DLD1 (cell line): ENCODE measurements around the gene APBA1.
"Not testable (repeated sequence)": the region's sequence is repeated elsewhere in the genome, so short reads cannot be mapped to it uniquely, and the experiment has no call there.

ENCODE experiments used
- in situ Hi-C: cut with HindIII; loops from 2 replicates; pipeline ENCODE4 v1.10.0; 2017; ENCODE audit warnings: low sequenced_read_pairs

APBA1 gene

GRCh38 chr9:69609156-69609555, 63.0 kb downstream of the APBA1 start:
- in situ Hi-C loops = no loop called here

GRCh38 chr9:69606089-69606488, 66.1 kb downstream of the APBA1 start:
- in situ Hi-C loops = no loop called here

- in situ Hi-C loops = no loop called here
Observed at GRCh38 chr9:69605406-69605805, 66.8 kb downstream of the APBA1 start.

GRCh38 chr9:69604568-69605219, 67.5 kb downstream of the APBA1 start:
- in situ Hi-C loops = no loop called here

- in situ Hi-C loops = no loop called here
Observed at GRCh38 chr9:69603656-69604055, 68.5 kb downstream of the APBA1 start.

GRCh38 chr9:69602773-69603172, 69.4 kb downstream of the APBA1 start:
- in situ Hi-C loops = no loop called here

- in situ Hi-C loops = no loop called here
Observed at GRCh38 chr9:69601698-69602097, 70.5 kb downstream of the APBA1 start.

GRCh38 chr9:69600314-69601047, 71.7 kb downstream of the APBA1 start:
- in situ Hi-C loops = no loop called here

- in situ Hi-C loops = no loop called here
Observed at GRCh38 chr9:69599232-69599971, 72.8 kb downstream of the APBA1 start.

- in situ Hi-C loops = not testable (repeated sequence)
Observed at GRCh38 chr9:69596906-69597305, 75.3 kb downstream of the APBA1 start.

GRCh38 chr9:69594180-69594579, 78.0 kb downstream of the APBA1 start:
- in situ Hi-C loops = no loop called here

GRCh38 chr9:69593756-69594155, 78.4 kb downstream of the APBA1 start:
- in situ Hi-C loops = no loop called here

GRCh38 chr9:69593301-69593700, 78.9 kb downstream of the APBA1 start:
- in situ Hi-C loops = no loop called here

GRCh38 chr9:69590266-69590665, 81.9 kb downstream of the APBA1 start:
- in situ Hi-C loops = no loop called here

- in situ Hi-C loops = no loop called here
Observed at GRCh38 chr9:69589156-69589555, 83.0 kb downstream of the APBA1 start.

GRCh38 chr9:69585571-69585970, 86.6 kb downstream of the APBA1 start:
- in situ Hi-C loops = no loop called here

GRCh38 chr9:69584759-69585158, 87.4 kb downstream of the APBA1 start:
- in situ Hi-C loops = no loop called here

- in situ Hi-C loops = no loop called here
Observed at GRCh38 chr9:69583645-69584234, 88.4 kb downstream of the APBA1 start.

- in situ Hi-C loops = no loop called here
Observed at GRCh38 chr9:69582544-69583297, 89.5 kb downstream of the APBA1 start.

GRCh38 chr9:69582018-69582417, 90.2 kb downstream of the APBA1 start:
- in situ Hi-C loops = no loop called here
